Measurements from ENCODE around the gene MMP7.

GRCh38 chr11:102497061-102497460, 33.5 kb downstream of the MMP7 start:
- TF ChIP-seq POLR2A (IDR thresholded peaks at IDR 0.05; ENCODE audit: low read depth, low read length): no peak
- TF ChIP-seq FOS (IDR thresholded peaks at IDR 0.05; ENCODE audit: borderline replicate concordance, insufficient read depth, low read length): no peak
- TF ChIP-seq CTCF (IDR thresholded peaks at IDR 0.05; ENCODE audit: extremely low read depth in 1 of 2, insufficient read depth in 1 of 2, low read depth in 1 of 2, low read length in 2 of 2): no peak
- TF ChIP-seq POLR2AphosphoS5 (IDR thresholded peaks at IDR 0.05; ENCODE audit: insufficient read depth, low read depth, low read length): no peak
- no peak for TF ChIP-seq EZH2 (IDR thresholded peaks at IDR 0.05; ENCODE audit: borderline replicate concordance, low read depth, low read length, severe bottlenecking)
- no peak for TF ChIP-seq MYC (IDR thresholded peaks at IDR 0.05; ENCODE audit: low read depth, low read length)
- TF ChIP-seq GATA2 (IDR thresholded peaks at IDR 0.05; ENCODE audit: insufficient read depth, insufficient read length, low read depth, low read length): no peak
- TF ChIP-seq JUN (IDR thresholded peaks at IDR 0.05; ENCODE audit: borderline replicate concordance, insufficient read depth, insufficient read length, low read depth): no peak
- TF ChIP-seq MAX (IDR thresholded peaks at IDR 0.05; ENCODE audit: insufficient read depth, insufficient read length): no peak
